Mesenchymal stem cell (in vitro differentiated cells and primary cell): ENCODE measurements around the gene TBCE.

Source experiments
- DNase-seq: peaks from one replicate; pipeline ENCODE4 v3.0.0-alpha.2; 2013
- H2AFZ ChIP-seq: one replicate; pipeline ENCODE4 v1.6.1; 2013; ENCODE audit warnings: low read depth, mild to moderate bottlenecking, control low read depth, inconsistent platforms, low read length, moderate library complexity
- H2AK5ac ChIP-seq: 2 replicates; pipeline ENCODE4 v1.6.1; 2013; ENCODE audit warnings: low read length, moderate library complexity, mild to moderate bottlenecking, inconsistent platforms; ENCODE audit not compliant: severe bottlenecking
- H2BK120ac ChIP-seq: one replicate; pipeline ENCODE4 v1.6.1; 2013; ENCODE audit warnings: low read depth, mild to moderate bottlenecking, inconsistent platforms, low read length, moderate library complexity
- H2BK12ac ChIP-seq, 2 experiments: one replicate each; pipeline ENCODE4 v1.6.1; 2013; ENCODE audit warnings: inconsistent platforms in 2 of 2, low read length in 2 of 2, mild to moderate bottlenecking in 2 of 2, moderate library complexity in 2 of 2, control low read depth in 1 of 2
- H2BK15ac ChIP-seq: one replicate; pipeline ENCODE4 v1.6.1; 2013; ENCODE audit warnings: mild to moderate bottlenecking, low read depth, inconsistent platforms; ENCODE audit not compliant: poor library complexity, severe bottlenecking
- H2BK5ac ChIP-seq: 2 replicates; pipeline ENCODE4 v1.6.1; 2013; ENCODE audit warnings: low read depth, mild to moderate bottlenecking, low read length, control low read depth, inconsistent platforms; ENCODE audit not compliant: poor library complexity, severe bottlenecking
- H3K14ac ChIP-seq, 2 experiments: one replicate each; pipeline ENCODE4 v1.6.1; 2013; ENCODE audit warnings: inconsistent platforms in 2 of 2, low read length in 2 of 2, control low read depth in 1 of 2, mild to moderate bottlenecking in 1 of 2, moderate library complexity in 1 of 2
- H3K18ac ChIP-seq, 2 experiments: one replicate each; pipeline ENCODE4 v1.6.1; 2013; ENCODE audit warnings: inconsistent platforms in 2 of 2, low read length in 2 of 2, control low read depth in 1 of 2, low read depth in 1 of 2, mild to moderate bottlenecking in 1 of 2
- H3K23ac ChIP-seq, 2 experiments: one replicate each; pipeline ENCODE4 v1.6.1; 2013; ENCODE audit warnings: inconsistent platforms in 2 of 2, low read length in 2 of 2, mild to moderate bottlenecking in 2 of 2, moderate library complexity in 2 of 2, control low read depth in 1 of 2
- H3K27ac ChIP-seq: 2 replicates; pipeline ENCODE4 v1.5.1; 2013; ENCODE audit warnings: mild to moderate bottlenecking, moderate library complexity, low read length, control low read depth, inconsistent platforms; ENCODE audit not compliant: poor library complexity, severe bottlenecking
- H3K27me3 ChIP-seq, 2 experiments: 2 replicates each; pipeline versions ENCODE4 v1.6.1 to v1.7.0; 2013; ENCODE audit warnings: low read length in 2 of 2, mild to moderate bottlenecking in 2 of 2, moderate library complexity in 2 of 2, control low read depth in 1 of 2, inconsistent platforms in 1 of 2; ENCODE audit not compliant: control insufficient read depth in 1 of 2, insufficient read depth in 1 of 2
- H3K36me3 ChIP-seq, 2 experiments: 2 replicates each; pipeline versions ENCODE4 v1.6.1 to v1.7.0; 2013; ENCODE audit warnings: low read length in 2 of 2, control low read depth in 1 of 2, inconsistent platforms in 1 of 2, low read depth in 1 of 2, mild to moderate bottlenecking in 1 of 2; ENCODE audit not compliant: insufficient read depth in 2 of 2, control insufficient read depth in 1 of 2
- H3K4ac ChIP-seq, 2 experiments: one replicate each; pipeline ENCODE4 v1.6.1; 2013; ENCODE audit warnings: inconsistent platforms in 2 of 2, low read length in 2 of 2, mild to moderate bottlenecking in 2 of 2, moderate library complexity in 2 of 2, control low read depth in 1 of 2, low read depth in 1 of 2
- H3K4me1 ChIP-seq: 2 replicates; pipeline ENCODE4 v1.6.1; 2013; ENCODE audit warnings: low read depth, low read length, control low read depth; ENCODE audit not compliant: control insufficient read depth, insufficient read depth
- H3K4me2 ChIP-seq: 2 replicates; pipeline ENCODE4 v1.6.1; 2013; ENCODE audit warnings: low read length, mild to moderate bottlenecking, inconsistent platforms; ENCODE audit not compliant: poor library complexity, severe bottlenecking
- H3K4me3 ChIP-seq, 2 experiments: 2 replicates each; pipeline versions ENCODE4 v1.5.1 to v1.7.0; 2013; ENCODE audit warnings: low read length in 2 of 2, mild to moderate bottlenecking in 2 of 2, control low read depth in 1 of 2, low read depth in 1 of 2; ENCODE audit not compliant: insufficient read depth in 1 of 2
- H3K79me1 ChIP-seq: replicated peaks from 2 replicates; pipeline ENCODE4 v1.6.1; 2013; ENCODE audit warnings: mild to moderate bottlenecking, control low read depth, low read length, inconsistent platforms; ENCODE audit not compliant: poor library complexity, severe bottlenecking
- H3K9ac ChIP-seq: 2 replicates; pipeline ENCODE4 v1.7.0; 2013; ENCODE audit warnings: mild to moderate bottlenecking, low read length, moderate library complexity
- H3K9me3 ChIP-seq: 2 replicates; pipeline ENCODE4 v1.7.0; 2013; ENCODE audit warnings: mild to moderate bottlenecking, low read length; ENCODE audit not compliant: control insufficient read depth
- H4K8ac ChIP-seq: one replicate; pipeline ENCODE4 v1.6.1; 2013; ENCODE audit warnings: inconsistent platforms, mild to moderate bottlenecking, low read length, moderate library complexity
- H4K91ac ChIP-seq: one replicate; pipeline ENCODE4 v1.6.1; 2013; ENCODE audit warnings: mild to moderate bottlenecking, low read length, inconsistent platforms
- WGBS: methylation state at CpG from one replicate; pipeline ENCODE4 v1.1.7; 2013; ENCODE audit warnings: mixed read lengths; 5-methylcytosine and 5-hydroxymethylcytosine counted together

TBCE gene

DNA sequence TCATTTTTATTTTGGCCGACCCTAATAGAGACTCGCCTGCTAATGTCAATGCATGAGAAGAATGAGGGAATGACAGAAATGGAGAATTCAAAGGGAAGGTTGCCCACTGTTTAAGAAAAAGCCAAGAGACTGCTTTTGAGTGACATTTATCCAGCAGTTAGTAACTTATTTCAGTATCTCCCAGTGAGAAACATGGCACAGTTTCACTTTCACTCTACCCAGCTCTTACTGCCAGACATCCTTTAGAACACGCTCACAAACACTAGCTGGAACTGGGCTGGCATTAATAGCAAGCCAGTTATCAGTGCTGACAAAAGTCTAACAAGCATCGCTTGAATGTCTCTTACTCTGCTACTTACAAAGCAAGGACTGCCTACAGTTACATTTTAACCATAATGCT, 30.3 kb upstream of the TBCE start:
- Histone ChIP-seq H2AK5ac (no peak overlapping the region), H3K18ac (no peak overlapping the region), H3K4me1 (no peaks in the 10 kb centered on the region), H3K9me3 (no peaks in the 10 kb centered on the region), H3K27ac (peak overlapping the region; percentile 63), H4K91ac (no peak overlapping the region), H2BK12ac (no peak overlapping the region), H2BK5ac (no peak overlapping the region), H2BK120ac (no peak overlapping the region), H3K79me1 (peaks cover 12% of the 10 kb centered on the region), H2AFZ (no peak overlapping the region), H2BK15ac (no peak overlapping the region), H3K4me2 (peak overlapping the region; percentile 14), H3K4me3 (peak overlapping the region in 1 of 2 experiments; percentile 35), H3K14ac (no peak overlapping the region), H3K9ac (peak overlapping the region; percentile 44), H3K27me3 (no peaks in the 10 kb centered on the region), H3K23ac (no peak overlapping the region), H3K4ac (no peak overlapping the region), H3K36me3 (peaks cover 13 to 45% of the 10 kb centered on the region in 2 experiments), H4K8ac (no peak overlapping the region)
- DNase-seq: peak; percentile 61
- WGBS: 98% methylated on average over 4 of the region's 4 CpGs

DNA sequence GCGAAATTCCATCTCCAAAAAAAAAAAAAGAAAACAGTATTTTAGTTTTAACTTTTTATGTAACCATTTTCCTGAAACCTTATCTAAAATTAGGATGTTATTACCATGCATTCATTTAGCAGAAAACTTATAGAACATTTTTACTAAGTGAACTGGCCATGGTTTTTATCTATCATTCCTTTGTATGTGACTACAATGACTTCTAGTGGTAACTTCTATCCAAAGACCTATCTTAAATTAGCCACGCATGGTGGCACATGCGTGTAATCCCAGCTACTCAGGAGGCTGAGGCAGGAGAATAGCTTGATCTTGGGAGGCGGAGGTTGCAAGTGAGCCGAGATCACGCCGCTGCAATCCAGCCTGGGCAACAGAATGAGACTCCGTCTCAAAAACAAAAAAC, 27.5 kb upstream of the TBCE start:
- no peaks in the 10 kb centered on the region for H3K27me3 ChIP-seq
- no peak overlapping the region for H4K91ac ChIP-seq
- H3K4me1 ChIP-seq: no peaks in the 10 kb centered on the region
- no peak overlapping the region for H3K9ac ChIP-seq
- H3K18ac ChIP-seq: no peak overlapping the region
- no peak overlapping the region for H2BK120ac ChIP-seq
- no peak overlapping the region for H4K8ac ChIP-seq
- H2BK15ac ChIP-seq: no peak overlapping the region
- no peak overlapping the region for H3K4me3 ChIP-seq
- H3K23ac ChIP-seq: no peak overlapping the region
- H3K36me3 ChIP-seq: peaks cover 13 to 66% of the 10 kb centered on the region in 2 experiments
- peaks cover 14% of the 10 kb centered on the region for H3K79me1 ChIP-seq
- H2BK5ac ChIP-seq: no peak overlapping the region
- H3K14ac ChIP-seq: no peak overlapping the region
- no peak overlapping the region for H3K27ac ChIP-seq
- 83% methylated on average over 6 of the region's 8 CpGs for WGBS
- no peaks in the 10 kb centered on the region for H3K9me3 ChIP-seq
- no peak for DNase-seq
- H2AK5ac ChIP-seq: no peak overlapping the region
- no peak overlapping the region for H2AFZ ChIP-seq
- H2BK12ac ChIP-seq: no peak overlapping the region
- no peak overlapping the region for H3K4ac ChIP-seq
- no peak overlapping the region for H3K4me2 ChIP-seq

DNA sequence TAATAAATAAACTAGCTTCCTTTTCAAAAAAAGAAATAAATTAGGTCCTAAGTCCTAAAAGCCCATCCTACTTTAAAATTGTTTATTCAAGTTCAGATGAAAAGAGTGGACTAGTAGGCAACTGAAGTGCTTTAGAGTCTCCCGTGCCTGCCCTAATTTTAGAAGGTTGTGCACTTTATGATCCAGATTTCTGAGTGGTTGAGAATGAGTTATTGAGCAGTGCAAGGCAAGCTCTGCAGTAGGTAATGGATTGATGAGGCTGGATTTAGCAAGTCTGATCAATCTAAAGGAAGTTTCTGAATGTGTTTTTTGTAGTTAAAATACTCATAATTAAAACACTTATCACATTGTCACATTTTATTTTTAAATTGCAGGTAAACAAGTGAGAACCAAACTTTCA, 25.9 kb upstream of the TBCE start:
- no peak overlapping the region for H3K27ac ChIP-seq
- no peak for DNase-seq
- H3K79me1 ChIP-seq: peaks cover 12% of the 10 kb centered on the region
- H2BK5ac ChIP-seq: no peak overlapping the region
- H3K4me3 ChIP-seq: no peak overlapping the region
- peaks cover 15 to 65% of the 10 kb centered on the region in 2 experiments for H3K36me3 ChIP-seq
- H4K8ac ChIP-seq: no peak overlapping the region
- H2BK120ac ChIP-seq: no peak overlapping the region
- H3K9ac ChIP-seq: no peak overlapping the region
- H2BK15ac ChIP-seq: no peak overlapping the region
- no peaks in the 10 kb centered on the region for H3K4me1 ChIP-seq
- no peak overlapping the region for H3K23ac ChIP-seq
- H2AFZ ChIP-seq: no peak overlapping the region
- 81% methylated on average over 1 of the region's 1 CpG for WGBS
- no peak overlapping the region for H3K18ac ChIP-seq
- no peak overlapping the region for H3K14ac ChIP-seq
- no peaks in the 10 kb centered on the region for H3K27me3 ChIP-seq
- H3K4ac ChIP-seq: no peak overlapping the region
- no peak overlapping the region for H2AK5ac ChIP-seq
- H4K91ac ChIP-seq: no peak overlapping the region
- no peak overlapping the region for H3K4me2 ChIP-seq
- no peak overlapping the region for H2BK12ac ChIP-seq
- no peaks in the 10 kb centered on the region for H3K9me3 ChIP-seq

DNA sequence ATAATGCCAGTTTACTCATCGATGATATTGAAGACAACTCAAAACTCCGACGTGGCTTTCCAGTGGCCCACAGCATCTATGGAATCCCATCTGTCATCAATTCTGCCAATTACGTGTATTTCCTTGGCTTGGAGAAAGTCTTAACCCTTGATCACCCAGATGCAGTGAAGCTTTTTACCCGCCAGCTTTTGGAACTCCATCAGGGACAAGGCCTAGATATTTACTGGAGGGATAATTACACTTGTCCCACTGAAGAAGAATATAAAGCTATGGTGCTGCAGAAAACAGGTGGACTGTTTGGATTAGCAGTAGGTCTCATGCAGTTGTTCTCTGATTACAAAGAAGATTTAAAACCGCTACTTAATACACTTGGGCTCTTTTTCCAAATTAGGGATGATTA, 25.2 kb upstream of the TBCE start:
- Histone ChIP-seq H3K27me3 (no peaks in the 10 kb centered on the region), H2BK5ac (no peak overlapping the region), H4K8ac (no peak overlapping the region), H3K79me1 (peaks cover 12% of the 10 kb centered on the region), H3K23ac (no peak overlapping the region), H3K4me3 (no peak overlapping the region), H3K4me2 (no peak overlapping the region), H3K9me3 (no peaks in the 10 kb centered on the region), H3K4me1 (no peaks in the 10 kb centered on the region), H3K9ac (no peak overlapping the region), H3K4ac (no peak overlapping the region), H2BK15ac (no peak overlapping the region), H2BK120ac (no peak overlapping the region), H2AK5ac (no peak overlapping the region), H3K27ac (no peak overlapping the region), H2AFZ (no peak overlapping the region), H3K36me3 (peaks cover 16 to 58% of the 10 kb centered on the region in 2 experiments), H3K18ac (no peak overlapping the region), H2BK12ac (no peak overlapping the region), H4K91ac (no peak overlapping the region), H3K14ac (no peak overlapping the region)
- no peak for DNase-seq
- 88% methylated on average over 6 of the region's 6 CpGs for WGBS
